Measurements from ENCODE around the gene ADAMTS14.
"Not testable (repeated sequence)": the region's sequence is repeated elsewhere in the genome, so short reads cannot be mapped to it uniquely, and the experiment has no call there.

- TF ChIP-seq, protein P1, sequence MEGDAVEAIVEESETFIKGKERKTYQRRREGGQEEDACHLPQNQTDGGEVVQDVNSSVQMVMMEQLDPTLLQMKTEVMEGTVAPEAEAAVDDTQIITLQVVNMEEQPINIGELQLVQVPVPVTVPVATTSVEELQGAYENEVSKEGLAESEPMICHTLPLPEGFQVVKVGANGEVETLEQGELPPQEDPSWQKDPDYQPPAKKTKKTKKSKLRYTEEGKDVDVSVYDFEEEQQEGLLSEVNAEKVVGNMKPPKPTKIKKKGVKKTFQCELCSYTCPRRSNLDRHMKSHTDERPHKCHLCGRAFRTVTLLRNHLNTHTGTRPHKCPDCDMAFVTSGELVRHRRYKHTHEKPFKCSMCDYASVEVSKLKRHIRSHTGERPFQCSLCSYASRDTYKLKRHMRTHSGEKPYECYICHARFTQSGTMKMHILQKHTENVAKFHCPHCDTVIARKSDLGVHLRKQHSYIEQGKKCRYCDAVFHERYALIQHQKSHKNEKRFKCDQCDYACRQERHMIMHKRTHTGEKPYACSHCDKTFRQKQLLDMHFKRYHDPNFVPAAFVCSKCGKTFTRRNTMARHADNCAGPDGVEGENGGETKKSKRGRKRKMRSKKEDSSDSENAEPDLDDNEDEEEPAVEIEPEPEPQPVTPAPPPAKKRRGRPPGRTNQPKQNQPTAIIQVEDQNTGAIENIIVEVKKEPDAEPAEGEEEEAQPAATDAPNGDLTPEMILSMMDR (conservative IDR thresholded peaks at IDR 0.05 in 1 of 2, IDR thresholded peaks at IDR 0.05 in 1 of 2; ENCODE audit: extremely low read depth in 1 of 2, insufficient read depth in 1 of 2, low read depth in 1 of 2, low read length in 2 of 2) = not testable (repeated sequence)
- not testable (repeated sequence) for TF ChIP-seq EZH2 (IDR thresholded peaks at IDR 0.05; ENCODE audit: borderline replicate concordance, low read length)
Observed at GRCh38 chr10:70634515-70634914, 37.8 kb upstream of the ADAMTS14 start.

All from mammary epithelial cell (primary cell).